Raji (cell line): ENCODE results near the gene TMEM198.

Experiments
- POLR2A ChIP-seq: IDR thresholded peaks from 2 replicates; pipeline ENCODE4 v1.6.1; 2011; ENCODE audit warnings: low read depth, low read length, control low read depth; ENCODE audit not compliant: insufficient read depth

Gene TMEM198

GRCh38 chr2:219542931-219543595 lies 765 bp upstream of the TMEM198 start:
- TF ChIP-seq POLR2A: no peak; the same call in 1 of the 2 replicates

GRCh38 chr2:219544567-219544966 lies 739 bp downstream of the TMEM198 start:
- no peak for TF ChIP-seq POLR2A

- TF ChIP-seq POLR2A: no peak
Observed at GRCh38 chr2:219545295-219545942, 1.6 kb downstream of the TMEM198 start.

GRCh38 chr2:219545943-219546352 lies 2.1 kb downstream of the TMEM198 start:
- TF ChIP-seq POLR2A: no peak

GRCh38 chr2:219547621-219548020 lies 3.8 kb downstream of the TMEM198 start:
- no peak for TF ChIP-seq POLR2A

- TF ChIP-seq POLR2A: no peak
Observed at GRCh38 chr2:219548990-219549389, 5.2 kb downstream of the TMEM198 start.

GRCh38 chr2:219549619-219550018 lies 5.8 kb downstream of the TMEM198 start:
- no peak for TF ChIP-seq POLR2A

- TF ChIP-seq POLR2A: no peak
Observed at GRCh38 chr2:219551441-219552381, 7.9 kb downstream of the TMEM198 start.

- no peak for TF ChIP-seq POLR2A
Observed at GRCh38 chr2:219552382-219553167, 8.7 kb downstream of the TMEM198 start.

GRCh38 chr2:219553168-219553417 lies 9.3 kb downstream of the TMEM198 start:
- TF ChIP-seq POLR2A: no peak

GRCh38 chr2:219553463-219553963 lies 9.7 kb downstream of the TMEM198 start:
- no peak for TF ChIP-seq POLR2A

- no peak for TF ChIP-seq POLR2A
Observed at GRCh38 chr2:219554350-219554749, 10.5 kb downstream of the TMEM198 start.

- TF ChIP-seq POLR2A: no peak
Observed at GRCh38 chr2:219555956-219556355, 12.1 kb downstream of the TMEM198 start.

GRCh38 chr2:219556413-219556812 lies 12.6 kb downstream of the TMEM198 start:
- TF ChIP-seq POLR2A: no peak

- no peak for TF ChIP-seq POLR2A
Observed at GRCh38 chr2:219557320-219557719, 13.5 kb downstream of the TMEM198 start.
